ENCODE data around the gene ZDHHC18. TPM values are rescaled to one million over a fixed set of nuclear protein-coding genes. Genes with fewer than 3 reads are reported as not detected.
"Not testable (repeated sequence)": the region's sequence is repeated elsewhere in the genome, so short reads cannot be mapped to it uniquely, and the experiment has no call there.

Gene ZDHHC18
- total RNA-seq, 1 experiment from 2014 or later: 27.9 TPM

DNA sequence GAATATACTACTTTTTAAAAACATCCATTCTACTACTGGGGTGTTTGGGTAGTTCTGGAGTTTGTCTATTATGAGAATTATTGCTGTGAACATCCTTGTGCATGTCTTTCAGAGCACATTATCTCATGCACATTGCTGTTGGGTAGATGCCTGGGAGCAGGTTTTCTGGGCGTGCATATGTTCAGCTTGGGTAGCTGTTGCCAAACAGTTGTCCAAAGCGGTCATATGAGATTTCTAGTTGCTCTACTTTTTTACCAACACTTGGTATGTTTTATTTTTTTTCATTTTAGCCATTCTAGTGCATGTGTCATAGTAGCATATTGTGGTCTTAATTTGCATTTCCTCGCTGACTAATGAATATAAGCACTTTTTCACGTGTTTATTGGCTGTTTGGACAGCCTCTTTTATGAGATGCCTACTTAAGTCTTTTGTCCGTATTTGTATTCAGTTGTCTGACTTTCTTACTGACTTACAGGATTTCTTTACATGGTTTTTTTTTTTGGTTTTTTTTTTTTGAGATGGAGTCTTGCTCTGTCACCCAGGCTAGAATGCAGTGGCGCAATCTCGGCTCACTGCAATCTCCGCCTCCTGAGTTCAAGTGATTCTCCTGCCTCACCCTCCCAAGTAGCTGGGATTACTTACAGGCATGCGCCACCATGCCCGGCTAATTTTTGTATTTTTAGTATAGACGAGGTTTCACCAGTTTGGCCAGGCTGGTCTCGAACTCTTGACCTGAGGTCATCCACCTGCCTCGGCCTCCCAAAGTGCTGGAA lies 18.1 kb downstream of the ZDHHC18 start:
- intact Hi-C loops (cut with micrococcal nuclease; ENCODE audit: unreplicated experiment): no loop called here
- no peak for TF ChIP-seq EZH2 (IDR thresholded peaks at IDR 0.05; ENCODE audit: borderline replicate concordance, low read depth, low read length, poor library complexity, severe bottlenecking)
- TF ChIP-seq CTCF (conservative IDR thresholded peaks at IDR 0.05; ENCODE audit: low read depth, low read length): no peak
- ChIA-PET CTCF (no interaction called here), POLR2A (ENCODE audit: low non-redundant PET) (no interaction called here)
- DNase-seq (ENCODE audit: low spot score): no peak
- no TSS peak for BruUV-seq (replicated peaks)
- Histone ChIP-seq H3K9me3 (ENCODE audit: low read depth, low read length, poor library complexity, severe bottlenecking) (no peaks in the 10 kb centered on the region), H3K27ac (ENCODE audit: low read depth, low read length, poor library complexity, severe bottlenecking) (no peak overlapping the region), H3K27me3 (replicated peaks; ENCODE audit: insufficient read depth, low read depth, low read length, poor library complexity) (no peaks in the 10 kb centered on the region), H3K36me3 (ENCODE audit: insufficient read depth, low read length, poor library complexity, severe bottlenecking) (peaks cover 32% of the 10 kb centered on the region), H3K4me1 (ENCODE audit: insufficient read depth, low read length, poor library complexity, severe bottlenecking) (no peaks in the 10 kb centered on the region), H3K4me3 (ENCODE audit: low read depth, low read length, poor library complexity, severe bottlenecking) (no peak overlapping the region)

DNA sequence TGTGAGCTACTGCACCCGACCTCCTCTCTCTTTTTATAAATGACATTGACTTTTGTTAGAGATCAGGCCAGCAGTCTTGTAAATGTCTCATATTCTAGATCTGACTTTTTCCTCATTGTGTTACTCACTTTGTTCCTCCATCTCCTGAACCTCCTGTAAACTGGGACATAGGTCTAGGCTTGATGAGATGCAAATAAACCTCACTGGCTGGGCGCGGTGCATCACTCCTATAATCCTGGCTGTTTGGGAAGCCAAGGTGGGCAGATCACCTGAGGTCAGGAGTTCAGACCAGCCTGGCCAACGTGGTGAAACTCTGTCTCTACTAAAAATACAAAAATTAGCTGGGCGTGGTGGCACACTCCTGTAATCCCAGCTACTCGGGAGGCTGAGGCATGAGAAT lies 21.3 kb downstream of the ZDHHC18 start:
- H3K4me1 ChIP-seq (ENCODE audit: insufficient read depth, low read length, poor library complexity, severe bottlenecking); DNase-seq (ENCODE audit: low spot score); H3K27ac ChIP-seq (ENCODE audit: low read depth, low read length, poor library complexity, severe bottlenecking); H3K9me3 ChIP-seq (ENCODE audit: low read depth, low read length, poor library complexity, severe bottlenecking); CTCF ChIA-PET; H3K27me3 ChIP-seq (replicated peaks; ENCODE audit: insufficient read depth, low read depth, low read length, poor library complexity); intact Hi-C loops (cut with micrococcal nuclease; ENCODE audit: unreplicated experiment); BruUV-seq (replicated peaks); H3K4me3 ChIP-seq (ENCODE audit: low read depth, low read length, poor library complexity, severe bottlenecking); POLR2A ChIA-PET (ENCODE audit: low non-redundant PET): not testable (repeated sequence)
- peaks cover 47% of the 10 kb centered on the region for H3K36me3 ChIP-seq (ENCODE audit: insufficient read depth, low read length, poor library complexity, severe bottlenecking)

GRCh38 chr1:26848499-26848898 lies 22.0 kb downstream of the ZDHHC18 start:
- H3K9me3 ChIP-seq (ENCODE audit: low read depth, low read length, poor library complexity, severe bottlenecking): no peaks in the 10 kb centered on the region
- no TSS peak for BruUV-seq (replicated peaks)
- TF ChIP-seq EZH2 (IDR thresholded peaks at IDR 0.05; ENCODE audit: borderline replicate concordance, low read depth, low read length, poor library complexity, severe bottlenecking): no peak
- H3K27ac ChIP-seq (ENCODE audit: low read depth, low read length, poor library complexity, severe bottlenecking): no peak overlapping the region
- POLR2A ChIA-PET (ENCODE audit: low non-redundant PET): no interaction called here
- peaks cover 52% of the 10 kb centered on the region for H3K36me3 ChIP-seq (ENCODE audit: insufficient read depth, low read length, poor library complexity, severe bottlenecking)
- intact Hi-C loops (cut with micrococcal nuclease; ENCODE audit: unreplicated experiment): no loop called here
- no peak overlapping the region for H3K4me3 ChIP-seq (ENCODE audit: low read depth, low read length, poor library complexity, severe bottlenecking)
- CTCF ChIA-PET: no interaction called here
- H3K4me1 ChIP-seq (ENCODE audit: insufficient read depth, low read length, poor library complexity, severe bottlenecking): no peaks in the 10 kb centered on the region
- H3K27me3 ChIP-seq (replicated peaks; ENCODE audit: insufficient read depth, low read depth, low read length, poor library complexity): no peaks in the 10 kb centered on the region
- no peak for DNase-seq (ENCODE audit: low spot score)

DNA sequence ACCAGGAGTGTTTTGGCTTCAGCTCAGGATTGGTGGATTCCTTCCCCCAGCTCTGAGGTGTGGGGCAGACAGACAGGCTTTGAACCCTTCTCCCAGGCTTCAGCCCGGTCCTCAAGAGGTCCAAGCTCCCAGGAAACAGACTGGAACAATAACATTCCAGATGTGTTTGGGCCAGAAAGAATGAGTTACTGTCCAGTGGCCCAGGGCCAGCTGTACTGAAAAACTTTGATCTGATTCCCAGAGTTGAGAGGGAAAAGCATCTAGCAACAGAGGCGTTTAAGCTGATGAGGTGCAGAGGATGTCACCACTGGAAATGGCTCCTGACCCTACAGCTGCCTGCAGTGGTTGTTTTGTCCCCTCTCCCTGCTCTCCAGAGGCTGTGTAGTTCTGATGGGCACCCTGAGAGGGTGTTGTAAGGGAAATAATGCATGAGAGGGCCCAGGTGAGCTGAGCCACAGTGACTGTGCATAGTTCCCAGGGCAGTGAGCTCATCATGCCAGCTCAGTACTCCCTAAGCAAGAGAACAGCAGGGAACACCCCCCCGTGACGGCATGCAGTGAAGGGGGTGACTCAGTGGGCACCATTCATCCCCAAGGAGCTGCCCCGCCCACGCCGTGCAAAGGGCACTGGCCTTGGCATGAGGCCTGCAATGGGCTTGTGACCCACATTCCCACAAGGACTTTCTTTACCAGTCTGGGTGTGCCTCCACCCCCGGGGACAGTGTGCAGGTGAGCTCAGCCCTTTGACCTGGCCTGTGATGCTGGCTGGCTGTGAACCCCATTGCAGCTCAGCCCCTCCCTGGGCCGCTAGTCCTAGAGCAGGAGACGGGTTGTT lies 22.7 kb downstream of the ZDHHC18 start:
- TF ChIP-seq CTCF (conservative IDR thresholded peaks at IDR 0.05; ENCODE audit: low read depth, low read length): no peak
- TF ChIP-seq EZH2 (IDR thresholded peaks at IDR 0.05; ENCODE audit: borderline replicate concordance, low read depth, low read length, poor library complexity, severe bottlenecking): no peak
- H3K27ac ChIP-seq (ENCODE audit: low read depth, low read length, poor library complexity, severe bottlenecking): no peak overlapping the region
- CTCF ChIA-PET: no interaction called here
- H3K27me3 ChIP-seq (replicated peaks; ENCODE audit: insufficient read depth, low read depth, low read length, poor library complexity): no peaks in the 10 kb centered on the region
- no peaks in the 10 kb centered on the region for H3K9me3 ChIP-seq (ENCODE audit: low read depth, low read length, poor library complexity, severe bottlenecking)
- peaks cover 55% of the 10 kb centered on the region for H3K36me3 ChIP-seq (ENCODE audit: insufficient read depth, low read length, poor library complexity, severe bottlenecking)
- no TSS peak for BruUV-seq (replicated peaks)
- no peak overlapping the region for H3K4me3 ChIP-seq (ENCODE audit: low read depth, low read length, poor library complexity, severe bottlenecking)
- H3K4me1 ChIP-seq (ENCODE audit: insufficient read depth, low read length, poor library complexity, severe bottlenecking): no peaks in the 10 kb centered on the region
- no peak for DNase-seq (ENCODE audit: low spot score)
- POLR2A ChIA-PET (ENCODE audit: low non-redundant PET): no interaction called here
- intact Hi-C loops (cut with micrococcal nuclease; ENCODE audit: unreplicated experiment): no loop called here
